ENCODE data around the gene TMEM41A.

TMEM41A gene

GRCh38 chr3:185457376-185457775, 41.5 kb downstream of the TMEM41A start:
- no peak for TF ChIP-seq TCF12 (IDR thresholded peaks at IDR 0.05; ENCODE audit: low read depth)
- no peak for TF ChIP-seq FOXM1 (IDR thresholded peaks at IDR 0.05; ENCODE audit: borderline replicate concordance, low read depth)
- TF ChIP-seq ZBTB7A (IDR thresholded peaks at IDR 0.05; ENCODE audit: low read depth) = no peak
- no peak for TF ChIP-seq NFIC (IDR thresholded peaks at IDR 0.05)
- TF ChIP-seq RAD21 (IDR thresholded peaks at IDR 0.05; ENCODE audit: low read depth) = no peak
- TF ChIP-seq EP300 (IDR thresholded peaks at IDR 0.05; ENCODE audit: borderline replicate concordance) = no peak
- TF ChIP-seq MAX (IDR thresholded peaks at IDR 0.05) = no peak
- no peak for TF ChIP-seq CEBPB (IDR thresholded peaks at IDR 0.05)
- no peak for TF ChIP-seq CREB1 (IDR thresholded peaks at IDR 0.05; ENCODE audit: low read depth)
- TF ChIP-seq TAF1 (IDR thresholded peaks at IDR 0.05; ENCODE audit: low read depth) = no peak
- TF ChIP-seq YY1 (IDR thresholded peaks at IDR 0.05; ENCODE audit: low read depth) = no peak
- no peak for TF ChIP-seq EGR1 (IDR thresholded peaks at IDR 0.05)
- TF ChIP-seq, protein P1, sequence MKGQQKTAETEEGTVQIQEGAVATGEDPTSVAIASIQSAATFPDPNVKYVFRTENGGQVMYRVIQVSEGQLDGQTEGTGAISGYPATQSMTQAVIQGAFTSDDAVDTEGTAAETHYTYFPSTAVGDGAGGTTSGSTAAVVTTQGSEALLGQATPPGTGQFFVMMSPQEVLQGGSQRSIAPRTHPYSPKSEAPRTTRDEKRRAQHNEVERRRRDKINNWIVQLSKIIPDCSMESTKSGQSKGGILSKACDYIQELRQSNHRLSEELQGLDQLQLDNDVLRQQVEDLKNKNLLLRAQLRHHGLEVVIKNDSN (IDR thresholded peaks at IDR 0.05) = no peak
- TF ChIP-seq TEAD4 (IDR thresholded peaks at IDR 0.05) = no peak
- TF ChIP-seq REST (IDR thresholded peaks at IDR 0.05; ENCODE audit: low read depth) = no peak

DNA sequence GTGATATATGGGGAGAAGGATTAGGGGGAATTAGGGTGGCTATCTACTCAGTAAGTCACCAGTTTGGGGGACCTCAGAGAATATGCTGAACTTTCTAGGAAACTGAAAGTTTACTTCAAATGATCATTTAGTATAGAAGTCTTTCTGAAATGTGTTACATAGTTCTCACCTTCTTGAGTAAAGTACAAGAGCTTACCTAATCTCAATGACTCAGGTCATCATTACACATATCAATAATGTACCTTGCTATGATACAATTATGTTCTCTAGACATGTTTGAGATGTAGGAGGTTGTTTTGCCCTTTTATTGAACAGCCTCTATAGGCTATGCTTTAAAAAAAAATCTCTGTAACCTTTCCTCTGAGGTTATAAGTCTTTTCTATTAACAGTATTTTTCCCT, 50.7 kb downstream of the TMEM41A start:
- TF ChIP-seq TEAD4 (IDR thresholded peaks at IDR 0.05) = no peak
- no peak for TF ChIP-seq YY1 (IDR thresholded peaks at IDR 0.05; ENCODE audit: low read depth)
- no peak for TF ChIP-seq EP300 (IDR thresholded peaks at IDR 0.05; ENCODE audit: borderline replicate concordance)
- TF ChIP-seq CEBPB (IDR thresholded peaks at IDR 0.05) = no peak
- TF ChIP-seq ZBTB7A (IDR thresholded peaks at IDR 0.05; ENCODE audit: low read depth) = no peak
- no peak for TF ChIP-seq TAF1 (IDR thresholded peaks at IDR 0.05; ENCODE audit: low read depth)
- TF ChIP-seq, protein P1 (IDR thresholded peaks at IDR 0.05) = no peak
- TF ChIP-seq FOXM1 (IDR thresholded peaks at IDR 0.05; ENCODE audit: borderline replicate concordance, low read depth) = no peak
- TF ChIP-seq CREB1 (IDR thresholded peaks at IDR 0.05; ENCODE audit: low read depth) = no peak
- no peak for TF ChIP-seq TCF12 (IDR thresholded peaks at IDR 0.05; ENCODE audit: low read depth)
- TF ChIP-seq EGR1 (IDR thresholded peaks at IDR 0.05) = no peak
- no peak for TF ChIP-seq NFIC (IDR thresholded peaks at IDR 0.05)
- no peak for TF ChIP-seq REST (IDR thresholded peaks at IDR 0.05; ENCODE audit: low read depth)
- TF ChIP-seq RAD21 (IDR thresholded peaks at IDR 0.05; ENCODE audit: low read depth) = no peak
- no peak for TF ChIP-seq MAX (IDR thresholded peaks at IDR 0.05)

- TF ChIP-seq RAD21 (IDR thresholded peaks at IDR 0.05; ENCODE audit: low read depth) (no peak), TCF12 (IDR thresholded peaks at IDR 0.05; ENCODE audit: low read depth) (no peak), CEBPB (IDR thresholded peaks at IDR 0.05) (no peak), EGR1 (IDR thresholded peaks at IDR 0.05) (no peak), FOXM1 (IDR thresholded peaks at IDR 0.05; ENCODE audit: borderline replicate concordance, low read depth) (no peak), ZBTB7A (IDR thresholded peaks at IDR 0.05; ENCODE audit: low read depth) (no peak), EP300 (IDR thresholded peaks at IDR 0.05; ENCODE audit: borderline replicate concordance) (no peak), YY1 (IDR thresholded peaks at IDR 0.05; ENCODE audit: low read depth) (no peak), REST (IDR thresholded peaks at IDR 0.05; ENCODE audit: low read depth) (no peak), TAF1 (IDR thresholded peaks at IDR 0.05; ENCODE audit: low read depth) (no peak), NFIC (IDR thresholded peaks at IDR 0.05) (no peak), MAX (IDR thresholded peaks at IDR 0.05) (no peak), CREB1 (IDR thresholded peaks at IDR 0.05; ENCODE audit: low read depth) (no peak), TEAD4 (IDR thresholded peaks at IDR 0.05) (no peak)
- TF ChIP-seq, protein P1 (IDR thresholded peaks at IDR 0.05) = no peak
Measured at GRCh38 chr3:185444329-185444728, 54.5 kb downstream of the TMEM41A start.
